Heart left ventricle (tissue), 16 donors: ENCODE measurements around the gene CD1C. TPM values are rescaled to one million over a fixed set of nuclear protein-coding genes. Genes with fewer than 3 reads are reported as not detected.

Source experiments
- ATAC-seq, 4 donors: fragments of 200-7000 bp; cut with Tn5 transposase; one replicate each; pipeline ENCODE4 v1.9.1; 2020 to 2022; ENCODE audit warnings: moderate library complexity in 4 of 4, mild to moderate bottlenecking in 3 of 4, moderate number of reproducible peaks in 1 of 4
- DNase-seq, 5 donors: peaks; one replicate each; pipeline ENCODE4 v3.0.0-alpha.2; 2020
- H3K27ac ChIP-seq, 12 donors: fragments of 200-600 bp; sonication (generic) in 4 of 12; one replicate each; pipeline versions ENCODE4 v1.5.0 to v1.8.0; 2016 to 2022; ENCODE audit warnings: mild to moderate bottlenecking in 2 of 12
- H3K27me3 ChIP-seq, 9 donors: fragments of 200-600 bp; sonication (generic) in 2 of 9; one replicate each; pipeline versions ENCODE4 v1.5.1 to v1.8.0; 2016 to 2022; ENCODE audit warnings: mild to moderate bottlenecking in 3 of 9
- H3K36me3 ChIP-seq, 9 donors: fragments of 200-600 bp; sonication (generic) in 2 of 9; one replicate each; pipeline versions ENCODE4 v1.5.0 to v1.8.0; 2018 to 2022; ENCODE audit warnings: mild to moderate bottlenecking in 2 of 9
- H3K4me1 ChIP-seq, 12 donors: fragments of 200-600 bp; sonication (generic) in 4 of 12; one replicate each; pipeline versions ENCODE4 v1.5.0 to v1.8.0; 2016 to 2022; ENCODE audit warnings: mild to moderate bottlenecking in 3 of 12
- H3K4me3 ChIP-seq, 12 donors: fragments of 200-600 bp; sonication (generic) in 4 of 12; one replicate each; pipeline versions ENCODE4 v1.5.0 to v1.8.0; 2017 to 2022; ENCODE audit warnings: mild to moderate bottlenecking in 9 of 12, moderate library complexity in 4 of 12
- H3K9me3 ChIP-seq, 12 donors: fragments of 200-600 bp; sonication (generic) in 4 of 12; one replicate each; pipeline versions ENCODE4 v1.5.0 to v1.8.0; 2016 to 2022; ENCODE audit warnings: mild to moderate bottlenecking in 1 of 12
- CTCF ChIP-seq, 12 donors: fragments of 200-600 bp; sonication (generic) in 4 of 12; IDR thresholded peaks; one replicate each; pipeline versions ENCODE4 v1.5.0 to v1.8.0; 2018 to 2022; ENCODE audit warnings: antibody characterized with exemption in 12 of 12, mild to moderate bottlenecking in 5 of 12
- POLR2A ChIP-seq, 2 donors: fragments of 450-650 bp; IDR thresholded peaks; one replicate each; pipeline ENCODE4 v1.6.1; 2017; ENCODE audit warnings: antibody characterized with exemption in 2 of 2, mild to moderate bottlenecking in 2 of 2, moderate library complexity in 2 of 2
- WGBS, 4 donors: extraction: QIAGEN DNeasy Blood & Tissue Kit in 2 of 4; methylation state at CpG; one replicate each; pipeline versions ENCODE4 v1.1.5 to v1.1.7; 2013 to 2018; 5-methylcytosine and 5-hydroxymethylcytosine counted together
- intact Hi-C, 10 donors: fragments of 100-400 bp; cut with DNase I; formaldehyde crosslinking; loops; one replicate each; pipeline versions ENCODE4 v1.11.1 to v1.14.2; 2022
- polyA plus RNA-seq, 2 donors: library from polyadenylated mRNA; stranded (reverse); fragments of 200-250 nt; gene quantifications; one replicate each; pipeline ENCODE4 v1.2.3, GENCODE V29; 2013
- total RNA-seq, 9 donors: library from RNA; depleted of rRNA in 2 of 9; stranded (reverse); fragments of >200 nt in 2 of 9; fragmentation: NEBNext Ultra II Directional in 3 of 9; extraction: Animal tissue kit (Norgen Biotek cat#: 25700) in 3 of 9; gene quantifications; one replicate each; pipeline versions ENCODE4 v1.1.0 to v1.2.4, GENCODE V29; 2016 to 2023
- donor health status: ischemic (EF 13 %, LVEDD 7.1; RV severe dilation, severe dysfunction).
- donor health status: healthy with polysubstance abuse.
- donor health status: DM: no; HTN: yes; CAD: no.
- donor health status: DM: no; HTN: no; CAD: no.
- donor health status: ischemic (EF 25% LVEDD 6.9; RV normal size, moderate dysfunction).
- donor health status: ischemic (EF 25% LVEDD 5.7; RV mildly dilated, moderate dysfunction).
- donor health status: healthy.
- donor health status: DM: yes; HTN: yes; CAD: no.
- donor health status: ischemic (EF 35%, LVEDD 5.7; RV mildly dilated, moderate dysfunction).
- donor health status: nonischemic (EF 11% LVEDD 7.7; RV severe dilation, severe dysfunction).
- donor health status: DM: yes; HTN: yes; CAD: no.
- donor health status: PGD.
- donor health status: ischemic (EF 29% LVEDD 5.4; RV normal size, mild dysfunction).
- donor health status: nonischemic (EF 23%, LVEDD 6.1; RV moderate dilation, normal function).

CD1C gene
- total and polyA plus RNA-seq, 11 donors, result 0.28 to 1.6 (median 0.47) TPM; not detected in 4

- intact Hi-C loops, result no loop called here
- H3K36me3 ChIP-seq, result no peaks in the 10 kb centered on the region
- H3K4me1 ChIP-seq, result peaks cover 0 to 15% (median 0%) of the 10 kb centered on the region in 12 donors
- H3K4me3 ChIP-seq, result no peak overlapping the region
- no peak for ATAC-seq
- DNase-seq, result no peak
- peaks cover 0 to 17% (median 0%) of the 10 kb centered on the region in 12 donors for H3K9me3 ChIP-seq
- WGBS, 4 donors, result 84 to 86% (median 85%) methylated on average over 4 of the region's 4 CpGs
- TF ChIP-seq POLR2A (IDR thresholded peaks at IDR 0.05) (no peak), CTCF (IDR thresholded peaks at IDR 0.05) (no peak)
- no peaks in the 10 kb centered on the region for H3K27me3 ChIP-seq
- H3K27ac ChIP-seq, result no peak overlapping the region
These were observed 34.7 kb downstream of the CD1C start for GRCh38 chr1:158324395-158324794.

GRCh38 chr1:158327481-158327880 is 37.8 kb downstream of the CD1C start:
- Histone ChIP-seq H3K4me3 (no peak overlapping the region), H3K4me1 (peaks cover 0 to 15% (median 0%) of the 10 kb centered on the region in 12 donors), H3K9me3 (peaks cover 0 to 14% (median 0%) of the 10 kb centered on the region in 12 donors), H3K36me3 (no peaks in the 10 kb centered on the region), H3K27me3 (peaks cover 0 to 5% (median 0%) of the 10 kb centered on the region in 9 donors), H3K27ac (no peak overlapping the region)
- intact Hi-C loops, result no loop called here
- no peak for DNase-seq
- TF ChIP-seq POLR2A (IDR thresholded peaks at IDR 0.05) (no peak), CTCF (IDR thresholded peaks at IDR 0.05) (no peak)
- ATAC-seq, result no peak

GRCh38 chr1:158328426-158328825 is 38.7 kb downstream of the CD1C start:
- Histone ChIP-seq H3K27me3 (peaks cover 0 to 5% (median 0%) of the 10 kb centered on the region in 9 donors), H3K9me3 (peaks cover 0 to 5% (median 0%) of the 10 kb centered on the region in 12 donors), H3K4me3 (no peak overlapping the region), H3K27ac (no peak overlapping the region), H3K36me3 (no peaks in the 10 kb centered on the region), H3K4me1 (peaks cover 0 to 15% (median 0%) of the 10 kb centered on the region in 12 donors)
- ATAC-seq (no peak), DNase-seq (no peak)
- TF ChIP-seq POLR2A (IDR thresholded peaks at IDR 0.05) (no peak), CTCF (IDR thresholded peaks at IDR 0.05) (no peak)
- intact Hi-C loops, result no loop called here
- WGBS, 4 donors, result 80 to 86% (median 84%) methylated on average over 3 of the region's 3 CpGs

GRCh38 chr1:158329300-158329699 is 39.6 kb downstream of the CD1C start:
- intact Hi-C loops, result no loop called here
- no peak overlapping the region for H3K4me3 ChIP-seq
- ATAC-seq, result no peak
- H3K27ac ChIP-seq, result no peak overlapping the region
- peaks cover 0 to 15% (median 0%) of the 10 kb centered on the region in 12 donors for H3K4me1 ChIP-seq
- H3K36me3 ChIP-seq, result no peaks in the 10 kb centered on the region
- WGBS, 4 donors, result 83 to 90% (median 88%) methylated on average over 7 of the region's 7 CpGs
- TF ChIP-seq POLR2A (IDR thresholded peaks at IDR 0.05), result no peak
- TF ChIP-seq CTCF (IDR thresholded peaks at IDR 0.05), result no peak
- H3K27me3 ChIP-seq, result peaks cover 0 to 5% (median 0%) of the 10 kb centered on the region in 9 donors
- DNase-seq, result no peak
- no peaks in the 10 kb centered on the region for H3K9me3 ChIP-seq
